Stimulated activated CD4-positive, alpha-beta T cell treated with anti-CD3 and anti-CD28 coated beads, Interleukin-1b, Interleukin-23, amount 100 ng/mL, for 4 hours (primary cell): ENCODE measurements around the gene LDAF1.
"Not testable (repeated sequence)": the region's sequence is repeated elsewhere in the genome, so short reads cannot be mapped to it uniquely, and the experiment has no call there.

Experiments used
- DNase-seq, 2 donors: peaks; one replicate each; pipeline ENCODE4 v3.0.0-alpha.2; 2020; ENCODE audit warnings: low read depth in 2 of 2

LDAF1 gene

GRCh38 chr16:21162661-21163151 is 4.2 kb downstream of the LDAF1 start:
- no peak for DNase-seq

GRCh38 chr16:21163576-21163975 is 5.1 kb downstream of the LDAF1 start:
- no peak for DNase-seq

GRCh38 chr16:21164521-21165168 is 6.2 kb downstream of the LDAF1 start:
- no peak for DNase-seq

- no peak for DNase-seq
These were observed 8.1 kb downstream of the LDAF1 start for GRCh38 chr16:21166561-21166961.

- no peak for DNase-seq
These were observed 8.9 kb downstream of the LDAF1 start for GRCh38 chr16:21167360-21167759.

- DNase-seq: no peak
These were observed 9.6 kb downstream of the LDAF1 start for GRCh38 chr16:21167929-21168602.

- no peak for DNase-seq
These were observed 10.9 kb downstream of the LDAF1 start for GRCh38 chr16:21169249-21169981.

- not testable (repeated sequence) for DNase-seq
These were observed 11.6 kb downstream of the LDAF1 start for GRCh38 chr16:21170116-21170515.

GRCh38 chr16:21172650-21173049 is 14.2 kb downstream of the LDAF1 start:
- DNase-seq: no peak

- no peak for DNase-seq
These were observed 16.9 kb downstream of the LDAF1 start for GRCh38 chr16:21175397-21175796.

GRCh38 chr16:21179126-21179982 is 20.9 kb downstream of the LDAF1 start:
- DNase-seq: no peak

GRCh38 chr16:21179983-21180365 is 21.5 kb downstream of the LDAF1 start:
- DNase-seq: no peak

- no peak for DNase-seq
These were observed 25.5 kb downstream of the LDAF1 start for GRCh38 chr16:21183995-21184394.

GRCh38 chr16:21184834-21185233 is 26.4 kb downstream of the LDAF1 start:
- no peak for DNase-seq

GRCh38 chr16:21185659-21186325 is 27.3 kb downstream of the LDAF1 start:
- DNase-seq: no peak

GRCh38 chr16:21186326-21186691 is 27.8 kb downstream of the LDAF1 start:
- DNase-seq: no peak

- DNase-seq: no peak
These were observed 30.8 kb downstream of the LDAF1 start for GRCh38 chr16:21189311-21189710.

- no peak for DNase-seq
These were observed 31.5 kb downstream of the LDAF1 start for GRCh38 chr16:21190013-21190412.

- DNase-seq: no peak
These were observed 32.1 kb downstream of the LDAF1 start for GRCh38 chr16:21190599-21190998.

- no peak for DNase-seq
These were observed 34.5 kb downstream of the LDAF1 start for GRCh38 chr16:21192991-21193390.

- DNase-seq: no peak
These were observed 36.4 kb downstream of the LDAF1 start for GRCh38 chr16:21194771-21195301.
